ENCODE results near the gene ELK3.

GRCh38 chr12:96305665-96306064, 111.5 kb downstream of the ELK3 start:
- TF ChIP-seq EZH2 (IDR thresholded peaks at IDR 0.05), result no peak
- TF ChIP-seq EZH2phosphoT487 (IDR thresholded peaks at IDR 0.05), result no peak
- TF ChIP-seq, protein P1, sequence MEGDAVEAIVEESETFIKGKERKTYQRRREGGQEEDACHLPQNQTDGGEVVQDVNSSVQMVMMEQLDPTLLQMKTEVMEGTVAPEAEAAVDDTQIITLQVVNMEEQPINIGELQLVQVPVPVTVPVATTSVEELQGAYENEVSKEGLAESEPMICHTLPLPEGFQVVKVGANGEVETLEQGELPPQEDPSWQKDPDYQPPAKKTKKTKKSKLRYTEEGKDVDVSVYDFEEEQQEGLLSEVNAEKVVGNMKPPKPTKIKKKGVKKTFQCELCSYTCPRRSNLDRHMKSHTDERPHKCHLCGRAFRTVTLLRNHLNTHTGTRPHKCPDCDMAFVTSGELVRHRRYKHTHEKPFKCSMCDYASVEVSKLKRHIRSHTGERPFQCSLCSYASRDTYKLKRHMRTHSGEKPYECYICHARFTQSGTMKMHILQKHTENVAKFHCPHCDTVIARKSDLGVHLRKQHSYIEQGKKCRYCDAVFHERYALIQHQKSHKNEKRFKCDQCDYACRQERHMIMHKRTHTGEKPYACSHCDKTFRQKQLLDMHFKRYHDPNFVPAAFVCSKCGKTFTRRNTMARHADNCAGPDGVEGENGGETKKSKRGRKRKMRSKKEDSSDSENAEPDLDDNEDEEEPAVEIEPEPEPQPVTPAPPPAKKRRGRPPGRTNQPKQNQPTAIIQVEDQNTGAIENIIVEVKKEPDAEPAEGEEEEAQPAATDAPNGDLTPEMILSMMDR (IDR thresholded peaks at IDR 0.05), result no peak
